Measurements from ENCODE around the gene CYP4F22.
"Not testable (repeated sequence)": the region's sequence is repeated elsewhere in the genome, so short reads cannot be mapped to it uniquely, and the experiment has no call there.

The CYP4F22 gene

DNA sequence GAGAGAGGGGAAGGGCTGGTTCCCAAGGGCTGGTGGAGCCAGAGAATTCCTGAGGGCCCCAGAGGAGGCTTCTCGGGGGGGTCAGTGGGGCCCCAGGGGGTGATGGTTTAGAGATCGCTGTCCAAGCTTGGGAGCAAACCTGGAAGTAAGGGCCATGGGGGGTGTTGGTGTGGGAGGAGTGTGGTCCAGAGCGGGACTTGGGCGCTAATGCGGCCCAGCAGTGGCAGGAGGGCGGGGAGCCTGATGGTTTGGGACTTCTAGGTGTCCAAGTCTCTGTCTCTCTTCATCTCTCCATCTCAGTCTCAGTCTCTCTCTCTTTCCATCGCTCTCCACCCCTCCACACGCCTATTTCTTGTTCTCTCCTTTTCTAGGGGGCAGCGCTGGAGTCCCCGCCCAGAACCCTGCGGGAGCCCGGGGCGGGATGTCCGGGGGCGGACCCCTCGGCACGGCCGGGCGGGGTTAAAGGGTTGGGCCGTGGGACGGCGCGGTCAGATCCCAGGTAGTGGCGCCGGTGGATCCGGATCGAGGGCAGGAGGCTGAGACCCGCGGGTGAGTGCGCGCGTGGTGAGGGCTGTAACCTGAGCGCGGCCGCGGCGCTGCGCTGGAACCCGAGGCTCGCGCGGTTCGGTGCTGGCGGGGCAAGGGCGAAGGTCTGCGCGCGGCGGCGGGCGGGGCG lies at the start of gene CYP4F22:
TSS of gene CYP4F22 (plus strand) at position 491 of the 676 bp plus-strand sequence. CDS start 16,812 bp downstream, outside the sequence.
- no peak for DNase-seq

DNA sequence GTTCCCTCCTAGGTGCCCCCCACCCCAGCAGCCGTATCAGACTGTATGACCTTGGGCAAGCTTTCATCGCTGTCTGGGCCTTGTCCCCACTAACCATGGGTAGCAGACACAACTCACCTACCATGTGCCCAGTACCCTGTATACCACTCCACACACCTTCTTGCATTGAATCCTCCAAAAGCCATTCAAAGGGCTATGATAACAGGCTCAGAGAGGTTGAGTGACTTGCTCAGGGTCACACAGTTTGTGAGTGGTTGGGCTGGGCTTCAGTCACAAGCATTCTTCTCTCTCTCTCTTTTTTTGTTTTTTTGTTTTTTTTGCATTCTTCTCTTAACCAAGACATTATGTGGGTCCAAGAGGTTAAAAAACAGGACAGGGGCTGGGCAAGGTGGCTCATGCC lies 46.6 kb upstream of the CYP4F22 start:
- no peak for DNase-seq

DNA sequence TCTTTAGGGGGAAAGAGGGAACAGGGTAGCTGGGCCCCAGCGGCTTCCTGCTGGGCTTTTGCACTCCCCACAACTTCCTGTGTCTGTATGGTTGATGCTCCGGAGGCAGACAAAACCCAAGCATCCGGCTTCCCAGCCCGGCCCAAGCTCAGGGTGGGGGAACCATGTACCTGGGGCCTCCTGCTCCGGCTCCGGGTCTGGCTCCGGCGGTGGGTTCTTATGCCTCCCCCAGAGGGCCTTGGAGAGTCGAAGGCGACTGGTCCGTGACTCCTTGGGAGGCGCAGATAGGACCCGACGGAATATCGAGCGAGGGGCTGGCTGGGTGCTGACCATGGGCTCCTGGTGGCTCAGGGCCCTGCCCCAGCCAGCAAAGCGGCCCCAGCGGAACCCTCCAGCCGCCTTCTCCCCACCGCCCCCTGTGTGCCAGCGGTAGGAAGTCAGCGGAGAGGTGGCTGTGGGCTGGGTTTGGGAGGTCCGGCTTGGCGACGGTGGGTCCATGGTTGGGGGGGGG lies 44.4 kb upstream of the CYP4F22 start:
- DNase-seq, result no peak

DNA sequence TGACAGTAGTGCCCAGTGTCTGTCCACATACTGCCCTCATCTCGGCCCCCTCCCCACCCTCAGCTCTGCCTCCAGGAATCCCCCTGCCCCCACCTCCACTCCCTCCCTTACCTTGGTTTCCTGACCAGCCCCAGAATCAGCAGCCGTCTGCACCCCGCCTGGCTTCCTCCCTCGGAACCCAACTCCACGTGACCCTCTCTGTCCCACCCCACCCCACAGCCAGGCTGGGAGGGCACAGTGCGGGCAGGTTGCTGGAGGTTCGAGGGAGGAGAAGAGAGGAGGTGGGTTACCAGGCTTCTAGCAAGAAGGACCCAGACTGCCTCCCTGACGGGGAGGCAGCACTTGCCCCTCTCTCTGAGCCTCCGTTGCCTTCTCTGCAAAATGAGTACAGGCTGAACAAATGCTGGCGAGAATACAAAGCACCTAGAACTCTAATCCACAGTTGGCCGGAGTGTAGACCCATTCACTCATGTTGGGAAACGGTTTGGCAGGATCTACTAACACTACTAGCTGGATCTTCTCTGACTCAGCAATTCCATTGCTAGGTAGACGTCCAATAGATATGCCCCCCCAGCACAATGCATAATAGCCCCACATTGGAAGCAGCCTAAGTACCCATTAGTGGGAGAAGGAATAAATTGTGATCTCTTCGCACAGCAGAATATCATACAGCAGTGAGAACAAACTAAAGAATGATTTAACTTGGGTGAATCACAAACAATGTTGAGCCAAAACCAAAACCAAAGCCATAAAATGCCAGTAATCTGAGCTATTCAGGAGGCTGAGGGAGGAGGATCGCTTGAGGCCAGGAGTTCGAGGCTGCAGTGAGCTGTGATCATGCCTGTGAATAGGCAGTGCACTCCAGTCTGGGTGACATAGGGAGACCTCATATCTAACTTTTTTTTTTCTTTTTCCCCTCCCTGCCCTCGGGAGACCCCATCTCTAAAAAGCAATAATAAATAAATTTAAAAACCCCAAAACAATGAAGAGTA lies 43.6 kb upstream of the CYP4F22 start, which contains the start of gene RASAL3:
TSS of gene RASAL3 (minus strand) at position 151 of the 992 bp plus-strand sequence. CDS start 186 bp downstream, outside the sequence.
- DNase-seq, result no peak

GRCh38 chr19:15466851-15467733 lies 41.2 kb upstream of the CYP4F22 start:
- no peak for DNase-seq

- DNase-seq, result no peak
These were observed 40.6 kb upstream of the CYP4F22 start for GRCh38 chr19:15467734-15468214.

DNA sequence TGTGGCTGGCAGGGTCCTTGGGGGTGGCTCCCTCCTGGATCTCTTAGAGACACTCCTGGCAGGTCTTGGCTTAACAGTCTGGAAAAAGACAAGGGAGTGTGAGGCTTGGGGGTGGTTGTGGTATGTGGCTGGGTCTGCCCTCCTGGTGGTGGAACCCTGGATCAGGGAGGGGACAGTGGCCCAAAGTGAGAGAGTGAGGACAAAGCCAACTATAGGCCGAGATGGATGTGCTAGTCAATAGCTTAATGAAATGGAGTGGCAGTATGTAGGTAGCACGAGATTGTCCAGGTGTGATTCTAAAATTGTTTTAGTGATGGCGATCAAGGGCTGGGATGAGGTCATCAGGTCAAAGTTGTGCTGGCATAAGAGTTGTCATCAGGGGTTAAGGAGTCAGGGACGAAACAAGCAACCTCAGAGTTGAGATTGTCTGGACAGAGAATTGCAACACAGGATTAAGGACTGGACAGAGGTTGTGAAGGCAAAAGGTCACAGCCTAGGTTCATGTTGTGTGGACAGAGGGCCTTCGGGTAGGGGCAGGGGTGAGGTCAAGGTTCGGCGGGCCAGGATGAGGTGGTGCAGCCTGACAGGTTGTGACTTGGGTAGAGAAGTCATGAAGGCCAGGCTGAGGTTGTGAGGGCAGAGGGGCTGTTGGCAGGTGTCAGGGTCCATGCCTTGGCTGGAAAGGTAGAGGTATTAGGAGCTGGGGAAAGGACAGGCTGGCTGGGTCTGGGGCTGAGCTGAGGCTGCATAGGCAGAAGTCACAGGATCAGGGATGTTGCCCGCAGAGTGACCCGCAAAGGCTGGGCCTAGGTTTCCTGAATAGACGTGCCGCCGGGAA lies 39.4 kb upstream of the CYP4F22 start:
- no peak for DNase-seq

GRCh38 chr19:15469513-15470297 lies 38.6 kb upstream of the CYP4F22 start:
- DNase-seq, result no peak

- no peak for DNase-seq
These were observed 36.7 kb upstream of the CYP4F22 start for GRCh38 chr19:15471639-15472101.

- DNase-seq, result not testable (repeated sequence)
These were observed 34.5 kb upstream of the CYP4F22 start for GRCh38 chr19:15473821-15474220.

GRCh38 chr19:15475169-15475568 lies 33.2 kb upstream of the CYP4F22 start:
- no peak for DNase-seq

DNA sequence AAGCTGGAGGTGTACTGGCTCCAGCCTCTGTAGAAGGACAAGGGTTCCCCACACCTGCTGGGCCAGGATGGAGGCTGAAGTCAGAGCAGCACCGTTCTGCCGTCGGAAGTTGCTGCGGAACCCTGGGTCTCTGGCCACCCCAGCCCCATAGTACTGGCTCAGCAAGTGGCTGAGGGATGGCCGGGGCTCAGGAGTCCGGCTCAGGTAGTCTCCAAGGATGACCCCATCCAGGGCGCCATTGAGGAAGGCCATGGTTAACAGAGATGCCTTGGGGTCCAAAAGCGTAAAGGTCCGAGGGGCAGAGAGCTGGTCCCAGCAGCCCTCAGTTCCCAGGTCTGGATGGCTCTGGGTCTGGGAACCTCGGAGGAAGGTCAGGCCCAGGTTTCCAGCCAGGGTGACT lies 32.7 kb upstream of the CYP4F22 start:
- no peak for DNase-seq

DNA sequence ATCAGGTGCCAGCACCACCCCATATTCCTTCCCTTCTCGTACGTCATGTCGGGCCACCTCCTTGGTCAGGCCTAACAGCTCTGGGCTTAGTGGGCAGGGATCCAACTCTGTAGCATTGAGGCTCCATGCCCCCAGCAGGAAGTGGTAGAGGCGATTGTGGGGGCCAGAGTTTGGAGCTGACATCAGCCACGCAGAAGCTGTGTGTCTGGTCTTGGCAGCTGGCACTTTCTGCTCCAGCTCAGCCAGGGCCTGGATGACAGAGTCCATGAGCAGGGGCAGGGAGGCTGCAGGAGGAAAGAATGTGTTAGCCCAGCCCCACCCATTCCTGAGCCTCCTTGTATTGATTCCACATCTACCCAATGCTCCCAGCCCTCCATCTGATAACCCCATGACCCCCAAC lies 32.0 kb upstream of the CYP4F22 start:
- no peak for DNase-seq

GRCh38 chr19:15479391-15480345 lies 28.7 kb upstream of the CYP4F22 start, which contains the start of gene PGLYRP2:
PGLYRP2 (minus strand) TSS chr19:15479501; CDS start chr19:15479371, 130 bp downstream.
- no peak for DNase-seq

- not testable (repeated sequence) for DNase-seq
These were observed 27.3 kb upstream of the CYP4F22 start for GRCh38 chr19:15480996-15481395.

DNA sequence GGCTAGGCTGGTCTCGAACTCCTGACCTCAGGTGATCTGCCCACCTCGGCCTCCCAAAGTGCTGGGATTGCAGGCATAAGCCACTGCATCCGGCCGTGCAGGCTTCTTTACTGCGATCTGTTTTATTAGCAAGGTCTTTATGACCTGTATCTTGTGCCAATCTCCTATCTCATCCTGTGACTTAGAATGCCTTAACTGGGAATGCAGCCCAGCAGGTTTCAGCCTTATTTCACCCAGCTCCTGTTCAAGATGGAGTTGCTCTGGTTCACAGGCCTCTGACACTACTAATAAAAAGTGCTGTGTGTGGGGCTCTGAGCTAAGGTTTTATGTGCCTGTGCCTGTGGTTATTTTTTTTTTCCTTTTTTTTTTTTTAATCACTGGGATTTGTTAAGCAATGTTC lies 22.6 kb upstream of the CYP4F22 start:
- DNase-seq, result not testable (repeated sequence)

DNA sequence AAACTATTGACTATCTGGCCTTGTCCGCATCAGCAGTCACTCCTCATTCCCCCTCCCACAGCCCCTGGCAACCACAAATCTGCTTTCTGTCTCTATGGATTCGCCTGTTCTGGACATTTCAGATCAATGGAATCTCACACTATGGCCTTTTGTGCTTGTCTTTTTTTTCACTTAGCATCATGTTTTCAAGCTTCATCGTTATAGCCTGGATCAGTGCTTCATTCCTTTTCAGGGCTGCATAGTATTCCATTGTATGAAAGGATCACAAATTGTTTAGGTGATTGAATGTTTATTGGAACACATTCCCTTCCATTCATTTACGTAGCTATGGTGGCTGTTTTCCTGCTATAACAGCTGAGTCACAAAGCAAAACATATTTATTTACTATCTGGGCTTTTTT lies 21.3 kb upstream of the CYP4F22 start:
- no peak for DNase-seq

DNA sequence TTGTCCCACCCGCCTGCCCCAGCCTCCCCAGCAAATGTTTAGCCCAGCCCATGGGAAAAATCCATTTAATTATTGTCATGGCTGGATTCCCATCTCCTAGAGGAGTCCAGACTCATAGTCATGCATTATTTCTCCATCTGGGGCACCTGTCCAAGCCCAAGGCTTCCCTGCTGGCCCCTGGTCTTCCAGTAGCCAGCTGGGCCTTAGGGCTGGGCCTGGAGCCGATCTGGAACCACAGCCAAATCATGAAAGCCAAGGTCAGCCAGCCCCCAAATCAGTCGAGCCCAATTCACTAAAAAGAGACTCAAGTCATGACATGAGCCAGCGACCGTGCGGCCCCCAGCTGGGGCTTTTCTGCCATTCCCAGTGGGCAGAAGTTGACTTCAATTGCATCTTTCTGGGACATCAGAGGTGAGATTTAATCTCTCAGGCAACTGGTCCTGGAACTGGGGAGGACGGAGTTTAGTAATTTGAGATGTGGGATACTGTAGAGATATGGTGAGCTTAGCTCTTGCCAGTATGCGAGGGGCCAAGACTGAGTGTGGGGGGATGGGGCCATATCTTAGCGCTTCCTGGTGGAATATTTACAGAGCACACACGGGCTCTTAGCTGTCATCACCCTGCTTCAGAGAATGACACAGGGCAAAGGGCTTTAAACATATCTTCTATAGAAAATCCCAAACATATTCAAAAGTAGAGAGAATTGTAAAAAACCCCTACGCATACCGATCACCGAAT lies 19.7 kb upstream of the CYP4F22 start:
- DNase-seq, result no peak

Data from NCI-H1694 treated with DMSO at 0.1 percent for 48 hours (cell line).